Fibroblast of lung (primary cell): Measurements from ENCODE around the gene FOXL2NB. TPM values are rescaled to one million over a fixed set of nuclear protein-coding genes. Genes with fewer than 3 reads are reported as not detected.

Experiments used
- DNase-seq, 2 donors: peaks; one replicate each; pipeline versions ENCODE4 v3.0.0 to v3.0.0-alpha.2; 2010; ENCODE audit warnings: low read depth in 2 of 2
- H2AFZ ChIP-seq: 2 replicates; pipeline ENCODE4 v1.5.1; 2012; ENCODE audit warnings: low read length, control low read depth, inconsistent platforms
- H3K27ac ChIP-seq: 2 replicates; pipeline ENCODE4 v1.5.1; 2011; ENCODE audit warnings: low read length, control low read depth; ENCODE audit not compliant: insufficient read depth
- H3K27me3 ChIP-seq: 2 replicates; pipeline ENCODE4 v1.5.1; 2011; ENCODE audit warnings: mild to moderate bottlenecking, low read length; ENCODE audit not compliant: control insufficient read depth, insufficient read depth
- H3K36me3 ChIP-seq: 2 replicates; pipeline ENCODE4 v1.5.1; 2011; ENCODE audit warnings: low read length; ENCODE audit not compliant: control insufficient read depth, insufficient read depth
- H3K4me1 ChIP-seq: 2 replicates; pipeline ENCODE4 v1.5.1; 2011; ENCODE audit warnings: low read length; ENCODE audit not compliant: control insufficient read depth, insufficient read depth; ENCODE audit errors: extremely low read depth
- H3K4me2 ChIP-seq: 2 replicates; pipeline ENCODE4 v1.5.1; 2011; ENCODE audit warnings: low read length, control low read depth; ENCODE audit not compliant: insufficient read depth; ENCODE audit errors: extremely low read depth
- H3K4me3 ChIP-seq, 4 experiments: fragments of 200-600 bp in 1 of 4; sonication (generic) in 1 of 4; replicated peaks in 1 of 4; 2 replicates each; pipeline ENCODE4 v1.5.1; 2011 to 2016; ENCODE audit warnings: low read length in 4 of 4, low read depth in 3 of 4, mild to moderate bottlenecking in 3 of 4, control low read depth in 2 of 4, inconsistent platforms in 1 of 4, mixed read lengths in 1 of 4; ENCODE audit not compliant: insufficient read depth in 1 of 4; ENCODE audit errors: control extremely low read depth in 1 of 4
- H3K79me2 ChIP-seq: 2 replicates; pipeline ENCODE4 v1.5.1; 2012; ENCODE audit warnings: mild to moderate bottlenecking, low read length, inconsistent platforms; ENCODE audit not compliant: control insufficient read depth, insufficient read depth
- H3K9ac ChIP-seq: 2 replicates; pipeline ENCODE4 v1.5.1; 2011; ENCODE audit warnings: mild to moderate bottlenecking, low read length, control low read depth; ENCODE audit not compliant: insufficient read depth
- H3K9me3 ChIP-seq: 2 replicates; pipeline ENCODE4 v1.5.1; 2012; ENCODE audit warnings: low read depth, low read length; ENCODE audit not compliant: control insufficient read depth, insufficient read depth
- H4K20me1 ChIP-seq: 2 replicates; pipeline ENCODE4 v1.5.1; 2011; ENCODE audit warnings: low read length; ENCODE audit not compliant: control insufficient read depth, insufficient read depth; ENCODE audit errors: extremely low read depth
- EZH2 ChIP-seq: IDR thresholded peaks from 2 replicates; pipeline ENCODE4 v1.5.1; 2012; ENCODE audit warnings: low read length, control low read depth, mild to moderate bottlenecking; ENCODE audit errors: missing control alignments
- polyA plus RNA-seq, 2 donors: library from polyadenylated mRNA; depleted of rRNA in 1 of 2; stranded (reverse) in 1 of 2; unstranded in 1 of 2; fragments of >200 nt; gene quantifications; 2 replicates each; pipeline ENCODE4 v1.2.1, GENCODE V29; 2011 to 2012; ENCODE audit warnings: missing spikeins in 1 of 2
- total RNA-seq: library from RNA; depleted of rRNA; stranded (reverse); fragments of >200 nt; gene quantifications from 2 replicates; pipeline ENCODE4 v1.2.1, GENCODE V29; 2014
- TF ChIP-seq, protein P1 (sequence below), 2 donors: IDR thresholded peaks in 1 of 2; conservative IDR thresholded peaks in 1 of 2; 1 replicate in 1 of 2; 2 replicates in 1 of 2; pipeline ENCODE4 v1.5.1; 2011 to 2012; ENCODE audit warnings: low read length in 2 of 2, control low read depth in 1 of 2, inconsistent platforms in 1 of 2, low read depth in 1 of 2, mild to moderate bottlenecking in 1 of 2

FOXL2NB gene
- total and polyA plus RNA-seq, 2 donors (not counting 1 experiment from before 2014, with no cell fraction given), result not detected

DNA sequence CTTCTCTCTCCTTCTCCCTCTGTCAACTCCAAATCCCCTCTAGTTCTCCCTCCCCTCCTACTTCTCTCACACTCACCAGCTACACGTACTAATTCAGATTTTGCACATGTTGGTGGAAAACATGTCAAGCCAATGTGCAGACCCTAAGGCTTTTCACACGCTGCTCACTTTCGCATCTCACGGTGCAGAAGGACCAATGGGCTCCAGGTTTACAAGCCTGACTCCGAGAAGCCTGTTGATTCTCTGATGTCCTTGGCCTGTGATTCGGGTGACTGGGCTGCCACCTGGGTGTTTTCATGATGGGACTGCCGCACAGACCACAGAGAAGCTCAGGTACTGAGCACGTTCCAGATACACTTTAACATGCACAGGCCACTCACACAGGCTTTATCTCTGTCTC, 3.7 kb downstream of the FOXL2NB start:
- DNase-seq, result no peak
- Histone ChIP-seq H3K9me3 (no peaks in the 10 kb centered on the region), H4K20me1 (no peaks in the 10 kb centered on the region), H3K9ac (no peak overlapping the region), H3K79me2 (no peaks in the 10 kb centered on the region), H3K4me1 (no peaks in the 10 kb centered on the region), H3K27me3 (peaks cover 69% of the 10 kb centered on the region), H3K36me3 (no peaks in the 10 kb centered on the region), H3K27ac (no peak overlapping the region), H2AFZ (no peak overlapping the region), H3K4me2 (no peak overlapping the region), H3K4me3 (no peak overlapping the region)
- TF ChIP-seq, protein P1, sequence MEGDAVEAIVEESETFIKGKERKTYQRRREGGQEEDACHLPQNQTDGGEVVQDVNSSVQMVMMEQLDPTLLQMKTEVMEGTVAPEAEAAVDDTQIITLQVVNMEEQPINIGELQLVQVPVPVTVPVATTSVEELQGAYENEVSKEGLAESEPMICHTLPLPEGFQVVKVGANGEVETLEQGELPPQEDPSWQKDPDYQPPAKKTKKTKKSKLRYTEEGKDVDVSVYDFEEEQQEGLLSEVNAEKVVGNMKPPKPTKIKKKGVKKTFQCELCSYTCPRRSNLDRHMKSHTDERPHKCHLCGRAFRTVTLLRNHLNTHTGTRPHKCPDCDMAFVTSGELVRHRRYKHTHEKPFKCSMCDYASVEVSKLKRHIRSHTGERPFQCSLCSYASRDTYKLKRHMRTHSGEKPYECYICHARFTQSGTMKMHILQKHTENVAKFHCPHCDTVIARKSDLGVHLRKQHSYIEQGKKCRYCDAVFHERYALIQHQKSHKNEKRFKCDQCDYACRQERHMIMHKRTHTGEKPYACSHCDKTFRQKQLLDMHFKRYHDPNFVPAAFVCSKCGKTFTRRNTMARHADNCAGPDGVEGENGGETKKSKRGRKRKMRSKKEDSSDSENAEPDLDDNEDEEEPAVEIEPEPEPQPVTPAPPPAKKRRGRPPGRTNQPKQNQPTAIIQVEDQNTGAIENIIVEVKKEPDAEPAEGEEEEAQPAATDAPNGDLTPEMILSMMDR (conservative IDR thresholded peaks at IDR 0.05 in 1 of 2, IDR thresholded peaks at IDR 0.05 in 1 of 2; ENCODE audit: low read depth in 1 of 2, low read length in 2 of 2), result no peak
- TF ChIP-seq EZH2, result no peak

- Histone ChIP-seq H3K27ac (no peak overlapping the region), H3K4me1 (no peaks in the 10 kb centered on the region), H3K4me3 (no peak overlapping the region), H2AFZ (no peak overlapping the region), H3K27me3 (peaks cover 23% of the 10 kb centered on the region), H3K79me2 (no peaks in the 10 kb centered on the region), H4K20me1 (no peaks in the 10 kb centered on the region), H3K36me3 (no peaks in the 10 kb centered on the region), H3K9me3 (no peaks in the 10 kb centered on the region), H3K9ac (no peak overlapping the region), H3K4me2 (no peak overlapping the region)
- DNase-seq, result no peak
- TF ChIP-seq, protein P1 (conservative IDR thresholded peaks at IDR 0.05 in 1 of 2, IDR thresholded peaks at IDR 0.05 in 1 of 2; ENCODE audit: low read depth in 1 of 2, low read length in 2 of 2), result no peak
Measured at GRCh38 chr3:138960417-138960852, 13.4 kb downstream of the FOXL2NB start.

DNA sequence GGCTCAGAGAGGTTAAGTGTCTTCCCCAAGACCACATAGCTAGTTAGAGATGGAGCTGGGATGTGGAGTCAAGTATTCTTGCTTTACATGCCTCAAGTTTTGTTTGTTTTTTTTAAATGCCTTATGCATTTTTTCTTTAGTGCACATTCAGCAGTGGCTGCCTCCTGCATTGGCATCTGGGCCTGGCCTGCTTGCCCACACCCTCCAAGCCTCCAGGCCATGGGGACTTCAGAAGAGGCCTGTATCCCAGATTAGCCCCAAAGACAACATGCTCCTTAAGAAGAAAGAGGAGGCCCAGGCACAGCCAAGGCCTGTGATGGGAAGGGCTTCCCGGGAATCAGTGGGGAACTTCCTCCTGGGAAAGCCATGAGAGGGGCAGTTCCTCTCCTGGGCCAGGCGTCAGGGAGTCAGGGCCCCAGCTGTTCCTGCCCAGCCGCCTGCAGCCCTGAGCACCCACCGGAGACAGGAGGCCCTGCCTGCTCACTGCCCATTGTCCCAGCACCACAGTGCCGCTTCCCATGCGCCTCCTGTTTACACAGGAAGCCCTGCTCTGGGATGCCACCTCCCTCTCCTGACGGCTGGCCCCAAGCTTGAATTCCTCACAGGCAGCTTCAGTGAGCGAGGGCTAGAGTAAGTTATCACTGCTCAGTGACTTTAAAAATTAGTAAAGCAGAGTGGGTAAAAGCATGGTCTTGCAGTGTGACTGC, 16.0 kb downstream of the FOXL2NB start:
- Histone ChIP-seq H3K9ac (no peak overlapping the region), H3K9me3 (no peaks in the 10 kb centered on the region), H2AFZ (no peak overlapping the region), H3K4me2 (no peak overlapping the region), H3K27ac (no peak overlapping the region), H3K4me3 (no peak overlapping the region), H3K4me1 (no peaks in the 10 kb centered on the region), H3K36me3 (no peaks in the 10 kb centered on the region), H4K20me1 (no peaks in the 10 kb centered on the region), H3K27me3 (peaks cover 20% of the 10 kb centered on the region), H3K79me2 (no peaks in the 10 kb centered on the region)
- DNase-seq, result no peak
- TF ChIP-seq, protein P1 (conservative IDR thresholded peaks at IDR 0.05 in 1 of 2, IDR thresholded peaks at IDR 0.05 in 1 of 2; ENCODE audit: low read depth in 1 of 2, low read length in 2 of 2), result no peak
- no peak for TF ChIP-seq EZH2
